DND-41 (cell line): ENCODE data around the gene ARSG.

Experiments
- ATAC-seq: fragments of 200-7000 bp; cut with Tn5 transposase; 3 replicates; pipeline ENCODE4 v1.9.1; 2021; ENCODE audit warnings: low read depth; ENCODE audit not compliant: insufficient read depth
- DNase-seq: peaks from one replicate; pipeline ENCODE4 v3.0.0-alpha.2; 2020
- H2AFZ ChIP-seq: 2 replicates; pipeline ENCODE4 v1.6.0; 2012; ENCODE audit warnings: low read depth, low read length
- H3K27ac ChIP-seq: 2 replicates; pipeline ENCODE4 v1.5.1; 2012; ENCODE audit warnings: low read length, inconsistent platforms
- H3K27me3 ChIP-seq: fragments of 200-600 bp; sonication (generic); 2 replicates; pipeline ENCODE4 v1.6.0; 2012; ENCODE audit warnings: low read length, mild to moderate bottlenecking, inconsistent platforms; ENCODE audit not compliant: insufficient read depth, poor library complexity
- H3K36me3 ChIP-seq: 2 replicates; pipeline ENCODE4 v1.5.1; 2012; ENCODE audit warnings: low read length, inconsistent platforms; ENCODE audit not compliant: insufficient read depth
- H3K4me1 ChIP-seq: 2 replicates; pipeline ENCODE4 v1.5.1; 2012; ENCODE audit warnings: mild to moderate bottlenecking, low read length; ENCODE audit not compliant: insufficient read depth
- H3K4me2 ChIP-seq: 2 replicates; pipeline ENCODE4 v1.6.0; 2012; ENCODE audit warnings: mild to moderate bottlenecking, moderate library complexity, low read length, inconsistent platforms; ENCODE audit not compliant: insufficient read depth
- H3K4me3 ChIP-seq, 2 experiments: fragments of 200-600 bp in 1 of 2; shearing (Covaris generic) in 1 of 2; 2 replicates each; pipeline ENCODE4 v1.5.1; 2012 to 2016; ENCODE audit warnings: inconsistent platforms in 2 of 2, low read length in 2 of 2, mild to moderate bottlenecking in 2 of 2, low read depth in 1 of 2, moderate library complexity in 1 of 2
- H3K79me2 ChIP-seq: 2 replicates; pipeline ENCODE4 v1.6.0; 2012; ENCODE audit warnings: low read length, inconsistent platforms; ENCODE audit not compliant: insufficient read depth
- H3K9ac ChIP-seq: 2 replicates; pipeline ENCODE4 v1.6.0; 2012; ENCODE audit warnings: low read depth, mild to moderate bottlenecking, inconsistent platforms, low read length, moderate library complexity
- H3K9me3 ChIP-seq: 2 replicates; pipeline ENCODE4 v1.5.1; 2012; ENCODE audit warnings: low read length, moderate library complexity, mild to moderate bottlenecking, inconsistent platforms; ENCODE audit not compliant: insufficient read depth, severe bottlenecking
- H4K20me1 ChIP-seq: 2 replicates; pipeline ENCODE4 v1.6.0; 2012; ENCODE audit warnings: low read length; ENCODE audit not compliant: insufficient read depth
- CTCF ChIP-seq: IDR thresholded peaks from 2 replicates; pipeline ENCODE4 v1.5.1; 2012; ENCODE audit warnings: borderline replicate concordance, low read length, moderate library complexity, mild to moderate bottlenecking; ENCODE audit not compliant: poor library complexity, severe bottlenecking; ENCODE audit errors: extremely low read depth
- EZH2 ChIP-seq: IDR thresholded peaks from 3 replicates; pipeline ENCODE4 v1.6.1; 2012; ENCODE audit warnings: borderline replicate concordance, low read depth, mild to moderate bottlenecking, moderate library complexity, low read length, inconsistent platforms; ENCODE audit not compliant: severe bottlenecking

Gene ARSG

GRCh38 chr17:68379692-68380677 lies 88.7 kb downstream of the ARSG start:
- no peaks in the 10 kb centered on the region for H3K9me3 ChIP-seq
- no peak overlapping the region for H3K4me3 ChIP-seq
- no peaks in the 10 kb centered on the region for H4K20me1 ChIP-seq
- peaks cover 21% of the 10 kb centered on the region for H3K4me1 ChIP-seq
- no peaks in the 10 kb centered on the region for H3K79me2 ChIP-seq
- H3K27me3 ChIP-seq, result no peaks in the 10 kb centered on the region
- TF ChIP-seq EZH2, result no peak
- no peak for TF ChIP-seq CTCF
- no peaks in the 10 kb centered on the region for H3K36me3 ChIP-seq
- ATAC-seq (no peak), DNase-seq (no peak)
- no peak overlapping the region for H3K27ac ChIP-seq
- no peak overlapping the region for H3K4me2 ChIP-seq
- H2AFZ ChIP-seq, result no peak overlapping the region
- H3K9ac ChIP-seq, result no peak overlapping the region

DNA sequence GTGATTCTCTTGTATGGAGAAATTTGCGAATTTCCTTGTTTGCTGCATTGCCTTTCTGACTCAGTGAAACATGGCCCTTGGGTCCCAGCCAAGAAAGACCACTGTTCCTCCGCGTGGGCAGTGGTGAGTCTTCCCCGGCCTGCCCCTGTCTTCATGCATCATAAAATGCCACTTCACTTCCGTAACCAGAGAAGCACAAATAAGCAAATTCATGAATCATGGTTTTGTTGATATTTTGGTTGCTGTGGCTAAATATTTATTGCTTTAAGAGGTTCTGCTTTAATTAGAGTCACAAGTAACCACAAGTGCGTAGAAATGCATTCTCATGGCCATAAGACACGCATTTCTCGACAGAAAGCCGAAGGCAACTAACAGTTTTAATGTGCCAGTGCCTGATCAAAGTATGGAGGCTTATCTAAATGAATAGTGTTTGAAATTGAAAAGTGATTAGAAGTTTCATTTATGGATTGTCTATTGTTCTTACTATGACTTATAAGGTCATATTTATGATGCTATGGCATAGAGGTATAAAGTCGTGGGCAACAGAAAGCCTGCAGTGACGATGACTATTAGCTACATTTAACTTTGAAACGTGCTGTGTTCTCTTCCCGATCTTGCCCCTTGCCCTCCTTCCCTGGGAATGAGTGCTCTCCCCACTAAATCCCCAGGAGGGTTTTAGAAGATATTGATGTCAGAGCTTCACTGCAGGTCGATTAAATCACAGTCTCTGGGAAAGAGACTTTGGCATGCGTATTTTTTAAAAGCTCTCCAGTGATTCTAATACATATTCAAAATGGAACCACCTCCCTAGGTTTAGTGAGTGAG lies 90.0 kb downstream of the ARSG start:
- Histone ChIP-seq H2AFZ (no peak overlapping the region), H4K20me1 (no peaks in the 10 kb centered on the region), H3K4me3 (no peak overlapping the region), H3K4me1 (peaks cover 21% of the 10 kb centered on the region), H3K9me3 (no peaks in the 10 kb centered on the region), H3K79me2 (no peaks in the 10 kb centered on the region), H3K9ac (no peak overlapping the region), H3K27ac (no peak overlapping the region), H3K4me2 (no peak overlapping the region), H3K36me3 (no peaks in the 10 kb centered on the region), H3K27me3 (no peaks in the 10 kb centered on the region)
- ATAC-seq (no peak), DNase-seq (no peak)
- TF ChIP-seq EZH2 (no peak), CTCF (no peak)

GRCh38 chr17:68382582-68383085 lies 91.3 kb downstream of the ARSG start:
- peaks cover 21% of the 10 kb centered on the region for H3K4me1 ChIP-seq
- no peaks in the 10 kb centered on the region for H4K20me1 ChIP-seq
- peak overlapping the region; percentile 79; the same call in 1 of the 2 replicates for H3K27ac ChIP-seq
- TF ChIP-seq EZH2, result no peak
- TF ChIP-seq CTCF, result no peak
- H3K4me2 ChIP-seq, result no peak overlapping the region
- H2AFZ ChIP-seq, result no peak overlapping the region
- DNase-seq (no peak), ATAC-seq (no peak)
- no peaks in the 10 kb centered on the region for H3K36me3 ChIP-seq
- no peaks in the 10 kb centered on the region for H3K79me2 ChIP-seq
- no peak overlapping the region for H3K4me3 ChIP-seq
- no peaks in the 10 kb centered on the region for H3K9me3 ChIP-seq
- no peaks in the 10 kb centered on the region for H3K27me3 ChIP-seq
- no peak overlapping the region for H3K9ac ChIP-seq
